Head of caudate nucleus (tissue), 42 donors: ENCODE data around the gene TMED7.

ENCODE experiments used
- DNase-seq, 42 donors: peaks; one replicate each; pipeline versions ENCODE4 v3.0.0 to v3.0.0-alpha.2; 2020 to 2021; ENCODE audit warnings: mixed read lengths in 7 of 42
- intact Hi-C: fragments of 100-400 bp; cut with DNase I; formaldehyde crosslinking; loops from one replicate; pipeline ENCODE4 v1.15.0; 2022

TMED7 gene

DNA sequence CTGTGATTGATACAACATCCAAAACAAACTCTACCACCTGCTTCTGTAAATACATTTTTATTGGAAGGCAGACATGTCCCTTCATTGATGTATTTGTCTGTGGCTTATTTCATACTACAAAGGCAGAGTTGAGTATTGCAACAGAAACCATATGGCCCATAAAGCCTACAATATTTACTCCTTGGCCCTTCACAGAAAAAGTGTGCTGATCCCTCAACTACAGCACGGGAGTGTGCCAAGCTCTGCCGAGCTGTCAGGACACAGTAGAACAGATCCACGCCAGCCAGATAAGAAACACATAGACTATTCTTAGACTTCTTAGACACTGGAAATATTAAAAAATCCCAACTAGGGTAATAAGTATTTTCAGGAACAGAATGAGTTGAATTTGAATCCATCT lies 36.8 kb downstream of the TMED7 start:
- no peak for DNase-seq
- intact Hi-C loops, result loop anchor here (5.0 kb wide), 1 partner anchor 282 kb away; no protein-coding TSS in a partner anchor

DNA sequence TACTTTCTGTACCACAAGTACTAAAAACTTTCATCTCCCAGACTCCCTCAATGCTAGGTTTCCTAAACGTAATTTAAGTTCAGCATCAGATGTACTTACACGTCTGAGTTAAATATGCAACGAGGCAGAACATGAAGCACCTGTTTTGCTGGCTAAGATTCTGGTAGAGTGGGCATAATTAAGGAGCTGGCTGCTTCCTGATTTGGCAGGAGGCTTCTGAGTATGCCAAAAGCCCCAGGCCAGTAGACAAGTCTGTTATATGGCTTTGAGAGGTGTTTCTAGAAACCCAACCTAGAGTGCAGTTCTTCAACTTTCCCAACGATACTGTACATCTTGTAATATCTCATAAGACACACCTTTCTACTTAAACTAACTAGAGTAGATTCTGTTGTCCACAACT lies 37.2 kb downstream of the TMED7 start:
- intact Hi-C loops, result loop anchor here (5.0 kb wide), 1 partner anchor 281 kb away; no protein-coding TSS in a partner anchor

DNA sequence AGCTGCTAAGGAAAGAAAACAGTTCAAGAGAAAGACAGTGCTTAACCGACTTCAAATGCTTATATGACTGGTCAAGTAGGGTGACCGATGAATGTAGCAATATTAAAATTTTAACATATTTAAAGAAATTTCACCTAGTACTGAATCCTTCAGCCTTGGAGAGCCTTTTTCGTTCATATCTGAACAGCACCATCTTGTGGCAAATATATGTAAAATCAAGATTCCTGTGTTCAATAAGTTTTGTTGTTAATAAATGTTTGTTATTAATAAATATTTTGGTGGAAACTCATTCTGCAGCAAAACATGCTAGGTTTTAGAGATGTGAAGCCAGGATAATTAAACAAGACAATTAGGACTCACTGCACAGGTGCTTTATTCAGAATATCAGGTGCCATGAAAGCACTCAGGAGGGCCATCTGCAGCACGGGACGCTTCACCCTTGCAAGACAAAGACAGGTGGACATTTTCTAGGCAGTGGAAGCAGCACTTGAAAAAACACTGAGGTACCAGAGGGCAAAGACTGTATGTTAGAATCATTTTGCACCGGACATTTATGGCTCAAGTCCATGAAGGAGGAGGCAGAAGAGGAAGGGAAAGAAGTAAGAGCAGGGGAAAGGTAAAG lies 39.2 kb downstream of the TMED7 start:
- DNase-seq, result no peak
- intact Hi-C loops, result loop anchor here (5.0 kb wide), 1 partner anchor 279 kb away; no protein-coding TSS in a partner anchor

More for the DNA sequence above, 37.2 kb downstream of the TMED7 start:
- DNase-seq, result no peak

DNA sequence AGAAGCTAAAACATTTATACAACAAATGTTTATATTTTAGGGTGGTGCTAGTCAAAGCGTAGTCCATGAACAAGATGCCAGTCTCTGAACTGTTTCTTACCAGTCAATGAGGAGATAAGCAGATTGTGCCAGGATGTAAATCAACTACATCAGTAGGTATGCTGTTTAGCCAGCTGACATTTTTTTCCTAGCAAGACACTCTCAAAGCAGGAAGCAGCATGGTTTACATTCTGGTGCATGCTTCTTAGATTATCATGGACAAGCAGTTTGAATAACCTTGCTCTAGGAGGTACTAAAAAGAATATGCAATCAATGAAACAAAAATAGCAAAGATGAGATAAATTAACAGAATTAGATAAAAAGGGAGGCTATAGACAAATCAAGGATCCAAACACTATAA lies 40.6 kb downstream of the TMED7 start:
- no peak for DNase-seq
- intact Hi-C loops, result loop anchor here (5.0 kb wide), 1 partner anchor 278 kb away; no protein-coding TSS in a partner anchor

DNA sequence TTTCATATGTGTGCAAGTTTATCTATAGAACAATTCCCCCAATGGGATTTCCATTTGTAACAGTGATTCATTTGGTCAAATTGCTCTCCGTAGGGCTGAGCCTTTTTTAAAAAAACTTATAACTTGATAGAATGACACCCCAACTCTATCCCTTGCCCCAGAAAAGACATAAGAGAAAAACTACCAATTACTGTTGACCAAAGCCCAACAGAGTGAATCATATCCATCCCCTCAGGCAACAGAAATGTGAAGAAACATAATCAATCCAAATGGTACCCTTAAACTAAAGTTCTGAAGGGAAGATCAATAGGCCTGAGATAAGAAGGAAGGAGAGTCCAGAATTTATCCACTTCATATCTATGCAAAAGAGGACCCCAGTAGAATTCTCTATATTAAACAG lies 41.3 kb downstream of the TMED7 start:
- intact Hi-C loops, result no loop called here
- no peak for DNase-seq

DNA sequence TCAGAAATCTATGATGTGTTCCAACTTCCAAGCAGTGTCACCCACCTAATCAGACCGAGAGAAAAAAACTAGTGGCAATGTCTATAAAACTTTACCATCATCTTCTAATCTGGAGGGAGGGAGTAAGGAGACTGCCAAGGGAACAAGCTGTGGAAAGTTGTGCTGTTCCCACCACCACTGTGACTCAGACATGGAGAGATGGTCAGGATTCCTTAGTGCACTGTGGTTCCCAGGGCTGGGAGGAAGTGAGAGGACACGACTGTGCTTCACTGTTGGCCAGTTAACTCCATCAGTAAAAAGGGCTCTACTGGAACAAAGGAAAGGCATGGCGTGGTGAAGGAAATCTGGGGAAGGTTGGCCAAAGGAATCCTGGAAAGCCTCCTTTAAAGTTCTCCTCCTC lies 42.4 kb downstream of the TMED7 start:
- no peak for DNase-seq
- intact Hi-C loops, result no loop called here

DNA sequence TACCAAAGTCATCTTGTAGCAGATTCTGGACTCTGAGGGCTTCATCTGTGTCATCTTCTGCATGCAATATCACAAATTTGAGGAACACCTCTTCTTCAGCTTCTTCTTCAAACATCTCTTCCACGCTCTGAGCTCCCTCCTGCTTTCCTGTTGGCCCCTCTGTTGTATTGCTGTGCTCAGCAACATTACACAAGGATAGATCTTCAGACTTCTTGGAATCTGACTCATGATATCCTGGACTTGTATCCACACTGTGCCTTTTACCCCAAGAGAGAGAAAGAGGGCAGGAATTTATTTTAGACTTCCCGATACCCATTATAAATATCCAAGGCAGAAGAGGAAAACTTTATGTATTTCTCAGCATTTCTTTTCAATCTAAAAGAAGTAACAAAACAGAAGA lies 44.9 kb downstream of the TMED7 start:
- DNase-seq, result no peak
- intact Hi-C loops, result no loop called here

DNA sequence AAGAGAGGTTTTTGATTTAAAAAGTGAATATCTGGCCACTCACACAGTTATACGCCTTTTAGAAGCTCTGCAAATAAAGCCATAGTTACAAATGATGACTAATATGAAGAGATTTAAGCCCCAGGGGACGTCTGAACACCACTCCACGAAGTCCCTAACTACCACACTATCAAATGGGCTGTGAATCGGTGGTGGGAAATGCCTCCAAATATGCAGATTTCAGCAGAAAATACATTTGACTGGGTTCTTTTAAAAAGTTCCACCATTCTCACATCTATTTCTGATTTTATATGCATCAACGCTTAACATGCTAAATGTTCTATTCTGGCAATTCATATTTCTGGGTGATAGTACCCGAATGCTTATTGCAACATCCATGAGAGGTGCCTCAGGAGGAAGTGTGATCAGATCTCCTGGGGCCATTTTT lies 46.1 kb downstream of the TMED7 start:
- DNase-seq, result no peak
- intact Hi-C loops, result loop anchor here (5.0 kb wide), 1 partner anchor 267 kb away; no protein-coding TSS in a partner anchor

DNA sequence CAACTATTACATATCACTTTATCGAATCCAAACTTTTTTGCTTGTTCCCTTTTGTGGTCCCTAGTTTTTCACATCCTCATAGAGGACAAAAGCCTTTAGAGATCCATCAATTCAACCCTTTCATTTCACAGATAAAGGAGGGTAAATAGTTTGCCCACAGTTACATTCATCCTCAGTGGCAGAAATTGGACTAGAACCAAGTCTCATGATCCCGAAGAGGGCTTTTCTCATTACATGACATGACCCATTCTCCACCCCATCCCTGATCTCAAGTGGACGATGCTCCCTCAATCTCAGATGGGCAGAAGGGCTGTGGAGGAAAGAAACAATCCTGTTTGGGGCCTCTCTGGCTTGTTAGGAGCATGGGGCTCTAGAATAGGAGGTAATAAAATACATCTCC lies 46.6 kb downstream of the TMED7 start:
- peak in 15 of 42 donors; percentile 14 to 74 (median 25) for DNase-seq
- intact Hi-C loops, result loop anchor here (5.0 kb wide), 1 partner anchor 267 kb away; no protein-coding TSS in a partner anchor

DNA sequence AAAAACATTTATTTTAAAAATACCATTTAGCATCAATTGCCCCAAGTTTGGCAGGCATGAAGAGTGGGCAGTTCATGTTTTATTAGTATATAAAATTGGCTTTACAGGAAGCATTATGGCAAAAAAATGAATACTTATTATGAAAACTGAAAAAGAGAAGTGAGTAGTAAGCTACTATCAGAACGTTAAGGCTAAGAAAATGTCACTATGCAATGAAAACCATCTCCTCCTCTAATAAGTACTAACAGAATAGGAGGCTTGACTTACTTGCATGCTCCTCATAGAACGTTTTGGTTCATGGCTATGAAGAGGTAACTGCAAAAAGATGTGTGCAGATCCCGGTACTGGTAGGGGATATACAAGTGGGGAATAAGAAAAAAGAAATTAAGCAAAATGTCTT lies 47.2 kb downstream of the TMED7 start:
- DNase-seq, result no peak
- intact Hi-C loops, result loop anchor here (5.0 kb wide), 1 partner anchor 266 kb away; no protein-coding TSS in a partner anchor

DNA sequence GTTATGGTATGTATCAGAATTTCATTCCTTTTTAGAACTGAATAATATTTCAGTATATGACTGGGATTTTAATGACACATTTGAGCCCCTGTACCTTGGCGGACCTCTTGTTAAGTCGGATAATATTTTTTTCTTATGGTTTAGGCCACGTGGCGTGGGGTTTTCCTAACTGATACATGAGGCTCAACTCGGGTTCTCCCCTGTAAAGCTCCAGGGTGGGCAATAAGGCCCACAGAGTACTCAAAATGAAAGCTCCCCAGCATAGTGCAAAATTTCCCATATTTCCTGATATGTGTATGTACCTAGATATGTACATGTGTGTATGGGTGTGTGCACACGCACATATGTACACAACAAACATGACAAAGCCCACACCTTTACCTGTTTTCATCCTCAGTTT lies 48.1 kb downstream of the TMED7 start:
- no peak for DNase-seq
- intact Hi-C loops, result loop anchor here (5.0 kb wide), 1 partner anchor 265 kb away; no protein-coding TSS in a partner anchor

DNA sequence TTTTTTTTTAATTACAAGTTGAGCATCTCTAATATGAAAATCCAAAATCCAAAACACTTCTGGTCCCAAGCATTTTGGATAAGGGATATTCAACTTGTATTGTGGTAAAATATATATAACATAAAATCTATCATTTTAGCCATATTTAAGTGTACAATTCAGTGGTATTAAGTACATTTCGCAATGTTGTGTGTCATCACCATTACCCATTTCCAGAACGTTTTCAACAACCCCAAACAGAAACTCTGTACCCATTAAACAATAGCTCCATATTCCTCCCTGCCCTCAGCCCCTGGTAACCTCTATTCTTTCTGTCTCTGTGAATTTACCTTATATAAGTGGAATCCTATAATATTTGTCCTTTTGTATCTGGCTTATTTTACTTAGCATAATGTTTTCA lies 48.5 kb downstream of the TMED7 start:
- intact Hi-C loops, result loop anchor here (5.0 kb wide), 1 partner anchor 265 kb away; no protein-coding TSS in a partner anchor

DNA sequence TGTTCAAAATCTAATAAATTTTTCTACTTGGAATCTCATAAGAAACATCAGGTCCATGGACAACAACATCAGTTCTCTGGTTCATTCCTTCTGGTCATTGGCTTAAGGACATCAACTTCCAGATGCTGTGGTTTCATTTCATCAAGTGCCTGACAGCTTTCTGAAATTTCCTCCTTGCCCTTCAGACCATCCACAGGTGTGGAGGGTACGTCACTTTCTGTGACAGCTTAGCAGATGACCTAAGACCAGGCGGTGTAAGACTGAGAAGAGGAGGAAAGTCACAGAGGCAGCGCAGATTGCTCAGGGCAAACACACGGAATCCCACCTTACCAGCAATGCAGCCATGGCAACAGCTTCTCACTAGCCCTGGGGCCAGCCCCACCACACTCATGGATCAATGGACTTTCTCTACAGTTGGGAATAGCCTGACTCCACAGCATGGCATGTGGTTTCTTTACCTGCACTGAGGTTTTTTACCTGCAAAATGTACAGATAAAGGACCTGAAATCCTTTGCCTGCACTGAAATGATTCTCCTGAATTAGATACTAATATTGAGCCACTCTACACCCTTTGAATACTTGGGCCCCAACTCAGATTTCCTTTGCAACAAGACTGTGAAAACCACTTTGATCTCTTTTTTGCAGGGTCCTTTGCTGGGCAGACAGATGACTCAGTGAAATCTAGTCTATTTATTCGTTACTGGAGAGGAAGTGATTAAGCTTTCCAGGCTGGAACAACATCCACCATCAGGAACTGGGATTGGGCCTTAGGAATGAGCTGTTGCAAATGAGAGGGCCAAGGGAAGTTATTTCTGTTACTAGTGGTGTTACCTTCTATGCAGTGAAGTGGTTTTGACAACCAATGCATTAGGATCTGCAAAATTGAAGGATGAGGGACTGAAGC lies 50.4 kb downstream of the TMED7 start:
- no peak for DNase-seq
- intact Hi-C loops, result loop anchor here (5.0 kb wide), 1 partner anchor 263 kb away; no protein-coding TSS in a partner anchor

More for the DNA sequence above, 48.5 kb downstream of the TMED7 start:
- no peak for DNase-seq

DNA sequence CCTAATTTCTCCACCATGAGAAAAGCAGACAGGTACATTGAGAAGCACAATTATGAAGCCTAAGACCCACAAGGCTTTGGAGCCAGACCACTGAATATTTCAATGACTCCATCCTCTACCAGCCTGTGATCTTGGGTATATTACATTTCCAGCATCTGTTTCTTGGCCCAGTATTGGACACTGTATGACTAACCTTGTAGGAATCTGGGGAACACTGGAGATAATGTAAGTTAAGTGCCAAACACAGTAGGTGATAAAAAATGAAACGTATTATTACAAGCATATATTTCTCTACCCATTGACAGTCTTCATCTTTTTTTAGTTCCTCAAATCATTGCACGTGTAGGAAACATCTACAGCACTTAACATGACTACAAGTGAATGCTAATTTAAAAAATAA lies 52.7 kb downstream of the TMED7 start:
- DNase-seq, result no peak
- intact Hi-C loops, result no loop called here

DNA sequence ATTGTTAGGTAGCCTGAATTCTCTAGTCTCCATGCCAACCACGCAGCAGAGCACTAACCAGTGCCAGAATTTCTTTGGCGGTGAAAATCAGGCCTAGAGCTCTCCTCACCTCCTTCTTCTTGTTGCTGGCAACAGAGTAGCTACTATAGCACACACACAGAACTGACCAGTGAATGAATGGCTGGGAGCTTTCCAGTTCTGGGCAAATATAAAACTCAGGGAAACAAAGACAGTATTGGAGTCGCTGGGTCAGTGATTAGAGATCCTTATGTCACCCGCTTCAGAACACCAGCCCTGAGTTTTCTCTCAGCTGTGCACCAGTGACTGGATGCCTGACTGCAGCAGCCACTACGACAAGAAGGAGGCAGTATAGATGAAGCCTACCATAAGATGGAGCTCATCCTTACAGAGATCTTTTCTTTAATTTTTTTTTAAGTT lies 54.4 kb downstream of the TMED7 start:
- DNase-seq, result peak; percentile 43 to 94 (median 82)
- intact Hi-C loops, result no loop called here

DNA sequence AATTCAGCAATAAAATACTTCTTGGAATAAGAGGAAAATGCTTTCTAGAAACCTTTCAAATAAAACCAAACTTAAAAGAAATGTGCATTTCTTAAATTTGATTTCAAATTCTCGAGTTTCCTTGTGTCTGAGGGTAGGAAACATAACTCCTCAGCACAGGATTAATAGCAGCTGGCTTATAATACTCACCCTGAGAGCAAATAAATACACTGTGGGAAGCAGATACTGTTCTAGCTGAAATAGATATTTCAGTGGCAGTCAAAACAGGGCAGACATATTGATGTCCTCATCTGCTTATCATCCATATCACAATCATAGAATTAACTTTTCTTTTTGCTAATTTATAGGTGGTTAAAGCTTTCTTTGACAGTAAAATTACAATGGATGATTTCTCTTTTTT lies 57.2 kb downstream of the TMED7 start:
- no peak for DNase-seq
- intact Hi-C loops, result no loop called here

DNA sequence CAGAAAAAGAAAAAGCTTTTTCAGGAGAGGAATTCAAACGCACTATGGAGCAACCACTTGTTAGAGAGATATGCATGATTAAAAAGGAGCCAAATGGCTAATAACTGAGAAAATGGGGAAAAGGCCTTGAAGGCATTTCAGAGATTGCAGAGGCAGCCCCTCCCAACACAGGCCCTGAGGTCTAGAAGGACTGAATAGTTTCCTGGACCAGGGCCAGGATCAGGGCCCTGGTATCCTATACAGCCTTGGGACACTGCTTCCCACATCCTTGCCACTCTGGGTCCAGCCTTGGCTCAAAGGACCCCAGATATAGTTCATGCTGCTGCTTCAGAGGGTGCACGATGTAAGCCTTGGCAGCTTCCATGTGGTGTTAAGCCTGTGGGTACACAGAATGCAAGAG lies 60.6 kb downstream of the TMED7 start:
- no peak for DNase-seq
- intact Hi-C loops, result no loop called here
